K562 (cell line): Measurements from ENCODE around the gene NADK.

Source experiments
- ETV5 ChIP-seq: sonication (generic); formaldehyde crosslinking; IDR thresholded peaks from 2 replicates; pipeline ENCODE4 v1.4.0; 2020; ENCODE audit warnings: low read depth, mild to moderate bottlenecking, missing genetic modification reagents
- ETV6 ChIP-seq, 3 experiments: fragments of 150-350 bp in 1 of 3; sonication (generic) in 1 of 3; formaldehyde crosslinking in 1 of 3; IDR thresholded peaks; 2 replicates each; pipeline versions ENCODE4 v1.6.1 to v1.8.0; 2014 to 2022; ENCODE audit warnings: borderline replicate concordance in 2 of 3, low read depth in 2 of 3, antibody characterized with exemption in 1 of 3, low read length in 1 of 3, mild to moderate bottlenecking in 1 of 3, missing genetic modification reagents in 1 of 3
- L3MBTL2 ChIP-seq: fragments of 450-650 bp; IDR thresholded peaks from 2 replicates; pipeline ENCODE4 v1.6.1; 2016; ENCODE audit warnings: mild to moderate bottlenecking, moderate library complexity
- MCM5 ChIP-seq: fragments of 450-650 bp; IDR thresholded peaks from 2 replicates; pipeline ENCODE4 v1.6.1; 2016; ENCODE audit warnings: low read depth
- SP1 ChIP-seq: sonication (generic); formaldehyde crosslinking; IDR thresholded peaks from 2 replicates; pipeline ENCODE4 v1.8.1; 2022; ENCODE audit warnings: mild to moderate bottlenecking, missing genetic modification reagents
- TFAM ChIP-seq: fragments of 250-450 bp; sonication (Bioruptor Pico); conservative IDR thresholded peaks from 2 replicates; pipeline ENCODE4 v1.5.0; 2021; ENCODE audit warnings: mild to moderate bottlenecking, moderate library complexity

DNA sequence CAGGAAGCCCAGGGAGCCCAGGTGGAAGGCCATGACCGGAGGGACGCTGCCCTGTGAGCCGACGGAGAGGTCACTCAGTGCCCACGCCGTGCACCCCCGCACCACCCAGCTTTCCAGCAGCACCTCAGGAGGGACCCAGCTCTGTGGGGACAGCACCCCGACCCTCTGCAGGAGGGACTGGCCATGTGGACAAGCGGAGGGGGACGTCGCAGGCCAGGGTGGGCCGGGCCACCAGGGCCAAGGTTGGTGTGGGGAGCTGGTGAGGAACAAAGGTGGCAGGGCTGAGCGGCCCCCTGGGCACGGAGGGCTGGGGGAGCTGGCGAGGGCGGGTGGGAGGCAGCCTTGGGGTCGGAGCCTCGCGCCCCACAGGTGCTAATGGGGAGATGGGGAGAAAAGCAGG lies 22.8 kb downstream of the NADK start:
- TF ChIP-seq SP1 (CRISPR knock-in tag) (no peak), ETV6 (IDR thresholded peaks at IDR 0.05; ENCODE audit: borderline replicate concordance in 1 of 2, low read depth in 2 of 2, low read length in 1 of 2) (no peak), ETV6 (CRISPR knock-in tag; IDR thresholded peaks at IDR 0.05; ENCODE audit: borderline replicate concordance) (no peak), ETV5 (no peak), TFAM (CRISPR knock-in tag) (no peak), L3MBTL2 (no peak), MCM5 (no peak)
